HEK293 (cell line): ENCODE data around the gene PIK3R3.

Source experiments
- FEZF1 ChIP-seq: fragments of 450-650 bp; formaldehyde crosslinking; IDR thresholded peaks from 2 replicates; pipeline ENCODE4 v1.5.1; 2016; ENCODE audit warnings: missing biosample characterization, missing genetic modification characterization
- HOXC10 ChIP-seq: sonication (generic); formaldehyde crosslinking; IDR thresholded peaks from 2 replicates; pipeline ENCODE4 v1.8.1; 2023; ENCODE audit warnings: mild to moderate bottlenecking, missing genetic modification reagents
- IKZF3 ChIP-seq: fragments of 450-650 bp; IDR thresholded peaks from 2 replicates; pipeline ENCODE4 v1.5.0; 2018; ENCODE audit warnings: missing biosample characterization, mild to moderate bottlenecking, missing genetic modification characterization, moderate library complexity
- KLF7 ChIP-seq: fragments of 450-650 bp; formaldehyde crosslinking; IDR thresholded peaks from 2 replicates; pipeline ENCODE4 v1.5.1; 2016; ENCODE audit warnings: missing biosample characterization, missing genetic modification characterization, borderline replicate concordance
- MEIS1 ChIP-seq: sonication (generic); formaldehyde crosslinking; IDR thresholded peaks from 2 replicates; pipeline ENCODE4 v1.8.1; 2022; ENCODE audit warnings: missing genetic modification reagents, mild to moderate bottlenecking, borderline replicate concordance
- MYNN ChIP-seq: fragments of 450-650 bp; formaldehyde crosslinking; IDR thresholded peaks from 2 replicates; pipeline ENCODE4 v1.5.1; 2016; ENCODE audit warnings: missing biosample characterization, missing genetic modification characterization, borderline replicate concordance
- OSR2 ChIP-seq: fragments of 450-650 bp; formaldehyde crosslinking; IDR thresholded peaks from 2 replicates; pipeline ENCODE4 v1.5.1; 2016; ENCODE audit warnings: missing biosample characterization, missing genetic modification characterization
- PRDM1 ChIP-seq: fragments of 450-650 bp; formaldehyde crosslinking; IDR thresholded peaks from 2 replicates; pipeline ENCODE4; 2016; ENCODE audit warnings: missing biosample characterization, missing genetic modification characterization
- SP2 ChIP-seq: fragments of 450-650 bp; formaldehyde crosslinking; IDR thresholded peaks from 2 replicates; pipeline ENCODE4 v1.5.1; 2016; ENCODE audit warnings: missing biosample characterization, missing genetic modification characterization
- SP3 ChIP-seq: fragments of 450-650 bp; formaldehyde crosslinking; IDR thresholded peaks from 2 replicates; pipeline ENCODE4 v1.5.1; 2016; ENCODE audit warnings: missing biosample characterization, missing genetic modification characterization
- SP7 ChIP-seq: fragments of 450-650 bp; formaldehyde crosslinking; IDR thresholded peaks from 2 replicates; pipeline ENCODE4 v1.5.1; 2016; ENCODE audit warnings: missing biosample characterization, missing genetic modification characterization
- WT1 ChIP-seq: fragments of 450-650 bp; formaldehyde crosslinking; IDR thresholded peaks from 2 replicates; pipeline ENCODE4 v1.5.1; 2016; ENCODE audit warnings: missing biosample characterization, missing genetic modification characterization
- ZBTB1 ChIP-seq: fragments of 450-650 bp; formaldehyde crosslinking; IDR thresholded peaks from 2 replicates; pipeline ENCODE4 v1.5.1; 2016; ENCODE audit warnings: missing biosample characterization, missing genetic modification characterization
- ZBTB48 ChIP-seq: fragments of 450-650 bp; formaldehyde crosslinking; IDR thresholded peaks from 2 replicates; pipeline ENCODE4 v1.5.1; 2016; ENCODE audit warnings: missing biosample characterization, missing genetic modification characterization
- ZFHX2 ChIP-seq: fragments of 450-650 bp; formaldehyde crosslinking; conservative IDR thresholded peaks from 2 replicates; pipeline ENCODE4 v1.5.1; 2016; ENCODE audit warnings: missing biosample characterization, missing genetic modification characterization
- ZNF10 ChIP-seq: fragments of 450-650 bp; formaldehyde crosslinking; IDR thresholded peaks from 2 replicates; pipeline ENCODE4 v1.5.1; 2017; ENCODE audit warnings: missing biosample characterization, missing genetic modification characterization
- ZNF114 ChIP-seq: fragments of 450-650 bp; formaldehyde crosslinking; IDR thresholded peaks from 2 replicates; pipeline ENCODE4 v1.5.0; 2017; ENCODE audit warnings: missing biosample characterization, missing genetic modification characterization
- ZNF121 ChIP-seq: fragments of 450-650 bp; formaldehyde crosslinking; IDR thresholded peaks from 2 replicates; pipeline ENCODE4 v1.5.1; 2016; ENCODE audit warnings: missing biosample characterization, missing genetic modification characterization
- ZNF157 ChIP-seq: fragments of 450-650 bp; formaldehyde crosslinking; IDR thresholded peaks from 2 replicates; pipeline ENCODE4 v1.5.1; 2016; ENCODE audit warnings: missing biosample characterization, missing genetic modification characterization
- ZNF16 ChIP-seq: fragments of 450-650 bp; formaldehyde crosslinking; IDR thresholded peaks from 2 replicates; pipeline ENCODE4 v1.5.1; 2016; ENCODE audit warnings: low read depth, missing biosample characterization, missing genetic modification characterization
- ZNF239 ChIP-seq: fragments of 450-650 bp; formaldehyde crosslinking; IDR thresholded peaks from 2 replicates; pipeline ENCODE4 v1.5.1; 2016; ENCODE audit warnings: missing biosample characterization, missing genetic modification characterization
- ZNF248 ChIP-seq: fragments of 450-650 bp; formaldehyde crosslinking; IDR thresholded peaks from 2 replicates; pipeline ENCODE4 v1.5.1; 2017; ENCODE audit warnings: missing biosample characterization, missing genetic modification characterization
- ZNF302 ChIP-seq: fragments of 450-650 bp; formaldehyde crosslinking; IDR thresholded peaks from 2 replicates; pipeline ENCODE4 v1.5.1; 2016; ENCODE audit warnings: missing biosample characterization, missing genetic modification characterization, low read depth
- ZNF335 ChIP-seq: fragments of 450-650 bp; formaldehyde crosslinking; conservative IDR thresholded peaks from 2 replicates; pipeline ENCODE4 v1.5.1; 2016; ENCODE audit warnings: missing biosample characterization, missing genetic modification characterization
- ZNF350 ChIP-seq: fragments of 450-650 bp; formaldehyde crosslinking; IDR thresholded peaks from 2 replicates; pipeline ENCODE4 v1.5.0; 2017; ENCODE audit warnings: missing biosample characterization, mild to moderate bottlenecking, missing genetic modification characterization
- ZNF391 ChIP-seq: fragments of 450-650 bp; formaldehyde crosslinking; IDR thresholded peaks from 2 replicates; pipeline ENCODE4 v1.5.1; 2016; ENCODE audit warnings: low read depth, missing biosample characterization, missing genetic modification characterization, borderline replicate concordance
- ZNF404 ChIP-seq: fragments of 450-650 bp; formaldehyde crosslinking; IDR thresholded peaks from 2 replicates; pipeline ENCODE4 v1.5.1; 2017; ENCODE audit warnings: missing biosample characterization, missing genetic modification characterization
- ZNF416 ChIP-seq: fragments of 450-650 bp; formaldehyde crosslinking; IDR thresholded peaks from 2 replicates; pipeline ENCODE4 v1.5.1; 2016; ENCODE audit warnings: missing biosample characterization, missing genetic modification characterization
- ZNF423 ChIP-seq: fragments of 450-650 bp; formaldehyde crosslinking; IDR thresholded peaks from 2 replicates; pipeline ENCODE4 v1.5.1; 2016; ENCODE audit warnings: missing biosample characterization, missing genetic modification characterization
- ZNF529 ChIP-seq: fragments of 450-650 bp; formaldehyde crosslinking; IDR thresholded peaks from 2 replicates; pipeline ENCODE4 v1.5.1; 2017; ENCODE audit warnings: missing genetic modification characterization, missing biosample characterization; ENCODE audit not compliant: insufficient replicate concordance
- ZNF548 ChIP-seq: fragments of 450-650 bp; formaldehyde crosslinking; IDR thresholded peaks from 2 replicates; pipeline ENCODE4 v1.5.1; 2016; ENCODE audit warnings: missing biosample characterization, missing genetic modification characterization
- ZNF555 ChIP-seq: fragments of 450-650 bp; formaldehyde crosslinking; conservative IDR thresholded peaks from 2 replicates; pipeline ENCODE4 v1.5.1; 2017; ENCODE audit warnings: missing biosample characterization, mild to moderate bottlenecking, missing genetic modification characterization, inconsistent platforms
- ZNF558 ChIP-seq: fragments of 450-650 bp; formaldehyde crosslinking; IDR thresholded peaks from 2 replicates; pipeline ENCODE4 v1.5.1; 2016; ENCODE audit warnings: missing biosample characterization, missing genetic modification characterization
- ZNF624 ChIP-seq: fragments of 450-650 bp; formaldehyde crosslinking; IDR thresholded peaks from 2 replicates; pipeline ENCODE4 v1.5.1; 2017; ENCODE audit warnings: missing biosample characterization, missing genetic modification characterization
- ZNF629 ChIP-seq: fragments of 450-650 bp; formaldehyde crosslinking; IDR thresholded peaks from 2 replicates; pipeline ENCODE4 v1.5.1; 2017; ENCODE audit warnings: missing biosample characterization, missing genetic modification characterization
- ZNF639 ChIP-seq: fragments of 450-650 bp; formaldehyde crosslinking; IDR thresholded peaks from 2 replicates; pipeline ENCODE4 v1.5.1; 2016; ENCODE audit warnings: missing biosample characterization, missing genetic modification characterization
- ZNF692 ChIP-seq: fragments of 450-650 bp; formaldehyde crosslinking; IDR thresholded peaks from 2 replicates; pipeline ENCODE4 v1.5.1; 2016; ENCODE audit warnings: missing biosample characterization, missing genetic modification characterization
- ZNF785 ChIP-seq: fragments of 450-650 bp; formaldehyde crosslinking; IDR thresholded peaks from 2 replicates; pipeline ENCODE4 v1.5.1; 2016; ENCODE audit warnings: missing biosample characterization, missing genetic modification characterization
- ZNF830 ChIP-seq: fragments of 450-650 bp; IDR thresholded peaks from 2 replicates; pipeline ENCODE4 v1.5.0; 2018; ENCODE audit warnings: missing biosample characterization, missing genetic modification characterization, low read depth, mild to moderate bottlenecking, moderate library complexity
- ZNF843 ChIP-seq: fragments of 450-650 bp; formaldehyde crosslinking; IDR thresholded peaks from 2 replicates; pipeline ENCODE4 v1.5.1; 2016; ENCODE audit warnings: missing biosample characterization, missing genetic modification characterization
- ZSCAN16 ChIP-seq: fragments of 450-650 bp; formaldehyde crosslinking; IDR thresholded peaks from 2 replicates; pipeline ENCODE4 v1.5.1; 2016; ENCODE audit warnings: missing biosample characterization, missing genetic modification characterization
- TF ChIP-seq, protein P1 (sequence below): fragments of 450-650 bp; formaldehyde crosslinking; IDR thresholded peaks from 2 replicates; pipeline ENCODE4 v1.5.1; 2016; ENCODE audit warnings: missing biosample characterization, missing genetic modification characterization

Gene PIK3R3

DNA sequence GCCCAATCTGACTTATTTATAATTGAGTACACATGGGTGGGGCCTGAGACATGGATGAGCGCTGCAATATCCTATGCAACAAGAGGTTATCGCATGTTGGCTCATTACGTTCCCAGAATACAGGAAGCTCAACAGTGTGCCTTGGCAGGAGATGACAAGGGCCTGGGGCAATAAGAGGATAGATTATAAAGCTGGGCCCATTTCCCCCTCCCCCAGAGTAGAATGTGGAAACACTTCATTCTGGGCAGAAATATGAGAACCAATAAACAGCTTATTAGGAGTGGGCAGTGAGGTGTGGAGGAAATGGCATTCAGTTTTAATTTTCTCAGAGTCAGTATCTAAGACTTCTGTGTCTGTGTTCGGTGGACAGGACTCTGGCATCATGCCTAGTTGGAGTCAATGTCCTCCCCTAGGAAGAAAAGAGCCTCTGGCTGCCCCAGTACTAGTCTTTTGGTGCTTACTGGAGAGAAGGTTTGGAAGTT is 92.8 kb downstream of the PIK3R3 start (continued):
- TF ChIP-seq ZNF555 (tag by site-specific recombination) = no peak
- TF ChIP-seq KLF7 (tag by site-specific recombination) = no peak
- TF ChIP-seq ZNF350 = no peak
- TF ChIP-seq ZBTB48 = no peak
- no peak for TF ChIP-seq ZNF239
- no peak for TF ChIP-seq ZBTB1
- peak; percentile 23; the same call in 1 of the 2 replicates for TF ChIP-seq SP2 (tag by site-specific recombination)
- no peak for TF ChIP-seq ZNF121
- TF ChIP-seq, protein P1, sequence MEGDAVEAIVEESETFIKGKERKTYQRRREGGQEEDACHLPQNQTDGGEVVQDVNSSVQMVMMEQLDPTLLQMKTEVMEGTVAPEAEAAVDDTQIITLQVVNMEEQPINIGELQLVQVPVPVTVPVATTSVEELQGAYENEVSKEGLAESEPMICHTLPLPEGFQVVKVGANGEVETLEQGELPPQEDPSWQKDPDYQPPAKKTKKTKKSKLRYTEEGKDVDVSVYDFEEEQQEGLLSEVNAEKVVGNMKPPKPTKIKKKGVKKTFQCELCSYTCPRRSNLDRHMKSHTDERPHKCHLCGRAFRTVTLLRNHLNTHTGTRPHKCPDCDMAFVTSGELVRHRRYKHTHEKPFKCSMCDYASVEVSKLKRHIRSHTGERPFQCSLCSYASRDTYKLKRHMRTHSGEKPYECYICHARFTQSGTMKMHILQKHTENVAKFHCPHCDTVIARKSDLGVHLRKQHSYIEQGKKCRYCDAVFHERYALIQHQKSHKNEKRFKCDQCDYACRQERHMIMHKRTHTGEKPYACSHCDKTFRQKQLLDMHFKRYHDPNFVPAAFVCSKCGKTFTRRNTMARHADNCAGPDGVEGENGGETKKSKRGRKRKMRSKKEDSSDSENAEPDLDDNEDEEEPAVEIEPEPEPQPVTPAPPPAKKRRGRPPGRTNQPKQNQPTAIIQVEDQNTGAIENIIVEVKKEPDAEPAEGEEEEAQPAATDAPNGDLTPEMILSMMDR = no peak
- TF ChIP-seq WT1 (tag by site-specific recombination) = no peak
- no peak for TF ChIP-seq ZNF16 (tag by site-specific recombination)
- TF ChIP-seq MEIS1 (CRISPR knock-in tag) = no peak
- TF ChIP-seq ZNF391 (tag by site-specific recombination) = no peak
- no peak for TF ChIP-seq MYNN (tag by site-specific recombination)
- no peak for TF ChIP-seq HOXC10 (CRISPR knock-in tag)
- peak; percentile 68 for TF ChIP-seq FEZF1 (tag by site-specific recombination)
- no peak for TF ChIP-seq SP3 (tag by site-specific recombination)
- 0 out of 2 replicates have a peak, but pooled peaks have one; percentile 25 for TF ChIP-seq IKZF3 (tag by site-specific recombination)
- no peak for TF ChIP-seq ZNF558 (tag by site-specific recombination)
- TF ChIP-seq ZNF423 = no peak
- TF ChIP-seq PRDM1 (tag by site-specific recombination) = no peak
- TF ChIP-seq ZNF416 (tag by site-specific recombination) = no peak
- TF ChIP-seq ZNF114 = no peak
- TF ChIP-seq ZSCAN16 (tag by site-specific recombination) = no peak
- peak; percentile 69; the same call in 1 of the 2 replicates for TF ChIP-seq OSR2 (tag by site-specific recombination)
- no peak for TF ChIP-seq ZNF404 (tag by site-specific recombination)
- TF ChIP-seq ZNF843 (tag by site-specific recombination) = peak; percentile 72
- TF ChIP-seq ZNF692 (tag by site-specific recombination) = peak; percentile 58; the same call in 1 of the 2 replicates
- no peak for TF ChIP-seq ZNF529 (tag by site-specific recombination)
- no peak for TF ChIP-seq ZNF10
- no peak for TF ChIP-seq ZNF335 (tag by site-specific recombination)
- no peak for TF ChIP-seq ZNF624 (tag by site-specific recombination)
- TF ChIP-seq ZNF248 (tag by site-specific recombination) = no peak
- TF ChIP-seq SP7 = no peak
- TF ChIP-seq ZNF629 (tag by site-specific recombination) = peak; percentile 21; the same call in 1 of the 2 replicates
- TF ChIP-seq ZNF548 (tag by site-specific recombination) = no peak
- peak; percentile 45 for TF ChIP-seq ZFHX2
- no peak for TF ChIP-seq ZNF830 (tag by site-specific recombination)
- TF ChIP-seq ZNF639 (tag by site-specific recombination) = no peak
- no peak for TF ChIP-seq ZNF157 (tag by site-specific recombination)
- TF ChIP-seq ZNF302 (tag by site-specific recombination) = no peak
- TF ChIP-seq ZNF785 (tag by site-specific recombination) = no peak
